Testis (tissue), 2 donors: ENCODE data around the gene GRIA3.

Source experiments
- CTCF ChIP-seq, 3 experiments: fragments of 450-650 bp in 2 of 3; fragments of 200-600 bp in 1 of 3; sonication (generic) in 1 of 3; IDR thresholded peaks; one replicate each; pipeline ENCODE4 v1.5.1; 2016 to 2019; ENCODE audit warnings: antibody characterized with exemption in 3 of 3, mild to moderate bottlenecking in 2 of 3, moderate library complexity in 1 of 3
- POLR2A ChIP-seq: fragments of 450-650 bp; IDR thresholded peaks from one replicate; pipeline ENCODE4 v1.6.1; 2017; ENCODE audit warnings: antibody characterized with exemption, mild to moderate bottlenecking, moderate library complexity

GRCh38 chrX:123425904-123426303, 241.8 kb downstream of the GRIA3 start:
- no peak for TF ChIP-seq CTCF (IDR thresholded peaks at IDR 0.05)
- TF ChIP-seq POLR2A = no peak
